NCI-H2029 (cell line): ENCODE measurements around the gene NIPAL4.
"Not testable (repeated sequence)": the region's sequence is repeated elsewhere in the genome, so short reads cannot be mapped to it uniquely, and the experiment has no call there.

Source experiments
- DNase-seq: peaks from one replicate; lab custom pipeline; 2025; lab: John Stamatoyannopoulos, UW

Gene NIPAL4

DNA sequence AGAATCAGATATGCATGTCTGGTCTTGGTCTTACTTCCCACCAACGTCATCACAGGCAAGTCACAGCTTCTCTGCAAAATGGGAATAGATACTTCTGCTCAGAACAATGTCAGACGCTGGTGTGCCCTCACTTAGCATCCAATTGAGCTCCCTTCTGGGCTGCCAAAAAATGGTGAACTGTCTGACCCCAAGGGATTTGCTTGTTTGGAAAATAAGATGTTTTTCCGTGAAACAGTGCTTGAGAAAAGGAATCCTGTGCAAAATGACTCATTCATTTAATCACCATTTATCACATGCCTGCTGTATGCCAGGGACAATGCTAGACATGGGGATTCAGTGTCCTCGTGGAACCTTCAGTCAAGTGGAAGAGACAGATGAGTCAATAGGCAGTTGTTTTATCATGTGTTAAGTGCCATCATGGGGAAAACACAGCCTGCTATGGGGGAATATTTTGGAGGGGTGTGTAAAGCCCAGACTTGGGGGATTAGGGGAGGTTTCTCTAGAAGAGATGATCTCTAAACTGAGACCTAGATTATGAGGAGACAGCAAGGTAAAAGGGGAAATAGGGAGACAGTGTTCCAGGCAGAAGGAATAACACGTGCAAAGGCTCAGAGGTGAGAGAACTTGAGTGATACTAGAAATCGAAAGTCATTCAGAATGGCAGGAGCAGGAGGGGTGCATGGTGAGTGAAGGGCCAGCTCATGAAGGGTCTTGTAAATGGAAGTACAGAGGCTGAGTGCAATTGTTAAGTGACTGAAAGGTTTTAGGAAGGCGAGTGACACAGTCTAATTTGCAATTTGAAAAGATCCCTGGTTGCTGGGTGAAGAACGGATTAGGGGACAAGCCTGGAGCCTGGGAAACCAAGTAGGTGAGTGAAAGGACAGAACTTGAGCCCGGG, 3.9 kb downstream of the NIPAL4 start:
- DNase-seq: no peak

DNA sequence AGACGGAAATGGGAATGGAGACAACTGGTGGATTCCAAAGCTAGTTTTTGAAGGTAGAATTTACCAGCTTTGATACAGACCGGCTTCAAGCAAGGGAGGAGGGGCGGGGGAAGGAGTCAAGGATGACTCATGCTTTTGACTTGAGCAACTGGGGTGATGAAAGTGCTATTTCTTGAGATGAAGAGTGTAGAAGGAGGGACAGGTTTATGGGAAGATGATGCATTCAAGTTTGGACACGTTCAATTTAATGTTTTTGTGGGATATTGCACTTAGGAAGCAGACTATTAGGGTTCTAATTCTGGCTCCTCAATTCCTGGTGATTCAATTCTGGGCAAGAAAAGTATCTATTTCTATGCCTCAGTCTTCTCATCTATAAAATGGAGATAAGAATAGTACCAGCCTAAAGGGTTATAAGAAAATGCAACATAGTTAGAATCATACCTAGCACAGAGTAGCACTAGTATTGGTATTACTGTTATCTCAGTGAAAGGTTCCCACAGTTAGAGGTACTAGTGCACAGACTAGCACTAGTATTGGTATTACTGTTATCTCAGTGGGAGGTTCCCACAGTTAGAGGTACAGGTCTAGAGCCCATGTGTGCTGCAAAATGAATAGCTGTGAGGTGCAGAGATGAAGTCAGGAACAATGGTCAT, 4.6 kb downstream of the NIPAL4 start:
- DNase-seq: no peak

DNA sequence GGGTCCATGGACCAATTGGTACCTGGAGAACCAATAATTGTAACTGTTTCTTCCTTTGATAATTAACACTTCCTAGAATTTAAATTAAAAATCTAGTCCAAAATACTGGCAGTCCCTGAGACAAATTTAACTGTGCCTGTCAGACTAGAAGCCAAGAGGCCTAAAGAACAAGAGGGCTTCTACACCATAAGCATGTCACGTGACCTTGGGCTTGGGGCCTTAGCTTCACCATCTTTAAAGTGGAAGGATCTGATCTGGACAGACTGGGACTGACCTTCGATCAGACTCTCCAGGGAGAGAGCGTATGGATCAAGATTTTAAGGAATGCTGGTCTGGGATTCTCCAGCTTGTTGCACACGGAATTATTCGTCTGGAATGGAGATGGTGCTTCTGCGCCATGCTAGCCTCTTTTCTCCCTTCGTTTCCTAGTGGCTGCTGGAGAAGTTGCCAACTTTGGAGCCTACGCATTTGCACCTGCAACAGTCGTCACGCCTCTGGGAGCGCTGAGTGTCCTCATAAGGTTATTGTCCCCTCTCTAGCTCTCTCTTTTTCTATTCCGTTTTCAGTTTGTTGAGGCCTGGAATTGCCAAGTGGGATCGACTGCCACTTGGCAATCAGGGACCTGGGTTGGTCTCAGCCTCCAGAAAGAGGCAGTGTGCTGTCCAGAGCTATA, 8.4 kb downstream of the NIPAL4 start:
- no peak for DNase-seq

DNA sequence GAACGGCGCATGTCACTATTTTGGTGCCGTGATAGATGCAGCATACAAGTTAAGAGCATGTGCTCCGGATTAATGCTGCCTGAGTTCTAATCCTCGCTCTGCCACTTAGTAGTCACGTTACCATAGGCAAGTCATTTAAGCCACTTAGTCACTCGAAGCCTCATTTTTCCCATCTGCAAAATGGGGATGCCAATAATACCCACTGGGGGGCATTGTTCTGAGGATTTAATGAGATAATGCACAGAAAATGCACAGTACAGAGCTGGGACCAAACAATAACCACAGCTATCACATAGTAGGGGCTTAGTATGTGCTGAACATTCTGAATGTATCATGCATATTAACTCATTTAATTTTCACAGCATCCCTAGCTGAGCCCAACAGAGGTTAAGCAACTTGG, 9.1 kb downstream of the NIPAL4 start:
- no peak for DNase-seq

DNA sequence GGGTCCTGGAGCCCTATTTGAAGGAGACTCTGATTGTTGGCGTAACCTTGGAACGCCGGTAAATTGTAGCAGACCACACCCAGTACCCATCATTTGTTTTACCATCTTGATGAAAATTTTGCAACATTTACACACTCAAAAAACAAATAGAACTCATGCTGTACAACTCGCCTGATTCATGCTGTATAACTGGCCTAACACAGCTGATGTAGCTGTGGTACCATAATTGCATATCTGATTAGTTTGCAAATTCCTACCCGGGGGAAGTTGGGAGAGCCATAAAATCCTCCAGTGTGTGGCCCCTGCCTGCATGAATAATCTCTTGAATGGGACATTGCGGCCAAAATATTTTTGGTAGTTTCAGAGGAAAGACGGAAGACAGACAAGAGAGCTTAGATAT, 9.7 kb downstream of the NIPAL4 start:
- no peak for DNase-seq

DNA sequence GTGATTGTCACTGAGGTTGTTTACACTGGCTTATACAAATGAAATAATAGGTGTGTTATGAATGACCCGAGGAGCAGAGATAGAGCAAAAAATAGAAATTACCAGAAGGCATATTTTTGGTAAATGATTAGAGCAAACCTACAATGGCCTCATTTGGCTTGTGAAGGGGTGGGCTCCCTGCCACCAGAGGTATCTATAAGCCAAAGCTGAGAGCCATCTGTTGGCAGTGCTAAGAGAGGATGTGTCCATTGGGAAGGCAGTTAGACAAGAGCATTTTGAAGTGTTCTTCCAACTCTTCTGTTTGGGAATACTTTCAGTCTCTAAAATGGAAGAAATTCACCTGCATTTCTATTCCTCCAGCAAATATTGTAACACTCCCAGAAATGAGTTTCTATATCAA, 10.6 kb downstream of the NIPAL4 start:
- DNase-seq: no peak

DNA sequence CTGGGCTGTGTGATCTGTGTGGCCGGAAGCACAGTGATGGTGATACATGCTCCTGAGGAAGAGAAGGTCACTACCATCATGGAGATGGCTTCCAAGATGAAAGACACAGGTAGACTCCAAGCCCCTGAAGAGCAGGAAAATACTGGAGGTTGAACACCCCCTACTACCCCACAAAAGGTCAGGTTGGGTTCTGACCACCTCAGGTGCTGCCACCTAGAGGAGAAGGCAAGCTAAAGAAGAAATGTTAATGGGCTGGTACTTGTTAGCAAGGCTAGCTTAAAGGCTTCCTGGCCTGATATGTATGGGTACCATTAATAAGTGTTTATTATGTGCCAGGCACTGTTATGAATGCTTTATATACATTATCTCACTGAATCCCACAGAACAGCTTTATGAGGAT, 11.7 kb downstream of the NIPAL4 start:
- no peak for DNase-seq

DNA sequence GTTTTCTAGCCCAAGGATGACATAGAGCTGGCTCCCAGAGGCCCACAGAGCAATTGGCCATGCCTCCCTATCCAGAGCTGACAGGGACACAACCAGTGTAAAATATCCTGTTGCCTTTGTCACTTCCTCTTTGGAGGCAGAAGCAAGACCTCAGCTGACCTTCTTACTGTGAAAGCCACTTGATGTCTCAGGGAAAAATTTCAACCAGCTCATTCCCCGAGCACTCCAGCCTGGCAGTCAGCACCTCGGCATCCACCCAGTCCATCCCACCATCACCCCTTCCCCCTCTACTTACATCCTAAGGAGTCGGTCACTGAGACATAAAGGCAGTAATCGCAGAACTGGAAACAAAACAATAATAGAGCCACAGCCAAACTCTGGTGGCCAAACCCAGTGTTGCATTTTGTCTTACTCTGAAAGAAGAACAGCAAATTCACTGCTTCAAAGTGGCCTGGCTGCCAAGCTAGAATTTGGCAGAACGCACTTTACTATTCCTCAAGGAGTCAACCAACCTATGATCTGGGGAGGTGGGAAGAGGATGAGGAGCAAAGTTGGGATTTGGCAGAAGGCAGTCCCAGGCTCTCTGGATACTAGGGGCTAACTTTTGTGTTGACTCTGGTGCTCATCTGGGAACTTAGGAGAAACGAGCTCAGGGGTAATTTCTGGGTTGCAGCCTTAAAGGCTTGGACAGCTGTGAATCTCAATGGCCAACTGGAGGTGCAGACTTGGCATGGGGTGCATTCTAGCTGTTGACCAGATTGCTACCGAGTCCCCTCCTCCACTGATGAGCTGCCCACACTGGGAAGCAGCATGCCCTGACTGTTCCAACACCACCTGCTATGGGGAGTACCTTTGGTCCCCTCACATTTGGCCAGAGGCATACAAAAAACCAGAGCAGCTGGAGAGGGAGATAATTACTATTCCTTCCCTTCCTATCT, 13.6 kb downstream of the NIPAL4 start:
- DNase-seq: no peak

DNA sequence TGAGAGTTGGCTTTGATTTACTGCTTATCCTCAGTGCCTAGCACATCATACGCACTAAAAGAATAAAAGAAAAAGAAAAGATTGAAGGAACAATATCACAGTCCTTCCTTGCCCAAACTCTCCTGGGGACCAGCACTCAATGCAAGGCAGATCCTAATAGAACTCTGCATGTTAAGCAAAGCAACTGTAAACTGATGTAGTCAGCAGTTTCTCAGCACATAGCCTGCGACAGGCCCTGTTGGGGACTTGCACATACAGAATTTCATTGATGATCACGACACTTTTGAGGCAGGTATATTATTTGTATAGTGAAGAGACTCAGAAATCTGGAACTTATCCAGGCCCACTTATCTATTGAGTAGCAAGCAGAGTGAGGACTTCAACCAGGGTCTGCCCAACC, 15.4 kb downstream of the NIPAL4 start:
- no peak for DNase-seq

DNA sequence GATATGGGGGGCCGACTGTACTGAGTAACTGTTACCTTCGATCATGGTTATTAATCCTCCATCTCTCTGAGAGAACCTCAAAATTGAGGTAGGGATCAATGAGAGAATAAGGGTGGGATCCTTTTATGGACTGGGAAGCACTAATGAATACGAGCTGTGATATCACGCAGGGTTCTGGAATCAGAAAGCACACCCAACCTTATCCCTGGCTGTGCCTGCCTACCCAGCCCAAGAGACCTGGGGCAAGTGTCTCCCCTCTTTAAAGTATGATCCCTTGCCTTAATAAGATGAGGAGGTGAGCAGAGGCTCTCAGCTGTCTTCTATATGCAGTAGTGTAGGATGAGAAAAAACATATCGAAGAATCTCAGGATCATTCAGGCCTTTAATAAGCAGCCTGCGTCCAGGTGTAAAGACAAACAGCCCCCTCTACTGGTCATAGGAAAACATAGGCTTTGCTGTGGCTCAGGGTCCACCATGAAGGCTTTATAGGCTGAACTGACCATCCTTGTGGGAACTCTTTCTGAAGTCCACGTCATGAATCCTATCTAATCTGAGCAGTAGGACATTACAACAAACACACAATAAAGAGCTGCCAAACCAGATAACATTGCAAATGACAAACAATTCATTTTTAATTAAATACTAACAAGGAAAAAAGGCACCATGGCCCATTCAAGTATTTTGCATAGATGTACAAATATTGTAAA, 16.8 kb downstream of the NIPAL4 start:
- DNase-seq: peak; percentile 55

DNA sequence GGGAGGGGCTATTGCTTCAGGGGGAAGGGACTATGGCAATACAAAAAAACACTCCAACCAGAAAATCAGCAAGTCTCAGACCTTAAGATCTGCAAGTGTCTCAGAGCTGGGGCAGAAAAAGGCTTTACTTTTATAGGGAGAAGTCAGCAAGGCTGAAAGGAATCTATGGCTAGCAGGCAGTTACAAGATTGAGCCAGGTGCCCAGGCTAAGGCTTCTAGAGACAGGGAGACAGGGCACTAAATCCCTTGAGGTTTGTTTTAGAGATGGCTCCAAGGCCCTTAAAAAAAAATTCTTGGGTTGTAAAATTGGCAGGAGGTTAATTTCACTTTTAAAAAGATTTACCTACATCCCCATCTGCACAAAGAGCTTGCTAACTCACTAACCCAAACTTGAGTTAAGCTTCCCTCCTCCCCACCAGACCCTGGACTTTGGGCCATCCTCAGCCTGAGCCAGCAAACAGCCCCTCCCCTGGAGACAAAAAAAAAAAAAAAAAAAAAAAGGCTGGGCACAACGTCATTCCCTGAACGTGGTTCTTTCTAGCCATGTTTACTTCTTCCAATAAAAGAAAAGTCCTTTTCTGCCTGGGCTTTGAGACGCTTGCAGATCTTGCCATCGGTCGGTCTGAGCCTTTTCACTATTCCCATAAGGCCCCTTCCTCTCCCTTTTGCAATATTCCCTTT, 17.9 kb downstream of the NIPAL4 start:
- DNase-seq: no peak

DNA sequence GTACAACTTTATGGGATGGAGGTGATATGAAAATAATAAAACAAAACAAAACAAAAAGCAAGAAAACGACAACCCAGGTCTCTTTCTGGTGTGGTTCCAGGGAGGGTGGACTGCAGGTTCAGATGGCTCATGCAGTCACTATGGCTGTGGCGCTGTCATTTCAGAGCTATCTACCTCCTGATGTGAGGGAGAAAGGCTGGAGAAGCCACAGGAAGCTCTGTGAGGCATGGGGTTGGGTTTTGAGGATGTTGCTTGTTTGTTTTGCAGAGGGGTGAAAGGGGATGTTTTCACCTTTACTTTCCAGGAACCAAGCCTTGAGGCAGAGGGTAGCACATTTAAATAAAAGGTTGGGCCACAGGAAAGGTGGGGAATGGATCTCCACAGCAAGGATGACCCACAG, 18.7 kb downstream of the NIPAL4 start:
- DNase-seq: no peak

DNA sequence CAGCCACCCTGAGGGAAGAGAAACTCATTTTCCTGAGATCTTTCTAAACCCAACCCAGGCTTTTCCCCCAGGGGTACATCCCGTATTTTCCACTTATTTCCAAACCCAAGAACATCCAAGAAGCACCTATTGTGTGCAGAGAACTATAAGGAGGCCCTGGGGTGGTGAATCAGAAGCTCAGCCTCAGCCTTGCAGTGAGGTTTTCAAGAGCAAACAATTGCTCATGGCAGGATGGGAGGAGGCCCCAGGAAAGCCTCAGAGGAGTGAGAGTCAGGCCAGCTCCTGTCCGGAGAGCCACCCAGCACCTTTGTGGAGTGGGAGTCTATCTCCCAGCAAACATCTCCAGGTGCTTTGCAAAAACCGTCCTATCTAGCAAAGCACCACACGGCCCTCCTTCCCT, 19.2 kb downstream of the NIPAL4 start:
- no peak for DNase-seq

DNA sequence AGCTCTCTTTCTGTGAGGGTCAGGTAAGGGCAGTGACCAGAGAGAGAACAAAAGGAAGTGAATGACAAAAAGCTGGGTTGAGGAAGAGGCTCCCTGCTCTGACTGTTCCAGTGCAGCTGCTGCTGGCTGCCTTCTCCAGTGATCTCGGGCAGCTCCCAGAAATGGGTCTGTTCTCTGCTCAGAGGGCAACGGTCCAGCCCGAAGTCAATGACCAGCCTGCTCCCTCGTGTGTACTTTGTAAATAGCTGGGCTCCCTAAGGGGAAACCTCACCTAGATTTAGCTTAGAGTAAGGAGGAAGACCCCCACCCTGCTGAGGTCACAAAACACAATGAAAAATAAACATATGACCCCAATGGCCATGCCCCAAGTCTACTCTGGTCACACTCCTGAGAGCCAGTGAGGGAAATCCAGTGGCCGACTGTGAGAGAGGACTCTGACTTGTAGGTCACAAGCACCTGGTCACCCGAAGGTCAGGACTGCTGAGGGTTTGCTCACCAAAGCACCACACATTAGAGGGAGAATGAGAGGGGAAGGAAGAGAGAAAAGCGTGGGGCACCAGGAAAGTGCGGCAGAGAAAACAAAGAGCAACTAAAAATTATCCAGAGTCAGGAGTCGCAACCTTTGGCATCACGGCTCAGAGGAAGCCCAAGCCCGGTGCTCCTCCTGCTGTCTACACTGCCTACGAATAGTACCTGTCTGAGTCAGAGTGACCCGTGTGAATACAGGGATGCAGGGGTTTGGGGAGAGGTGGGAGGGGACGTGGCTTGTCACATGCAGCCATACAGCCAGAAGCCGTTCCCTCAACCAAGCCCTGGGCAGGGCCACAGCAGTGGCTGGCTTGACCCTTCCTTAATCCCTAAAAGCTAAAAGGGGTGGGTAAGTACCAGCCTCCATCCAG, 19.8 kb downstream of the NIPAL4 start:
- no peak for DNase-seq

DNA sequence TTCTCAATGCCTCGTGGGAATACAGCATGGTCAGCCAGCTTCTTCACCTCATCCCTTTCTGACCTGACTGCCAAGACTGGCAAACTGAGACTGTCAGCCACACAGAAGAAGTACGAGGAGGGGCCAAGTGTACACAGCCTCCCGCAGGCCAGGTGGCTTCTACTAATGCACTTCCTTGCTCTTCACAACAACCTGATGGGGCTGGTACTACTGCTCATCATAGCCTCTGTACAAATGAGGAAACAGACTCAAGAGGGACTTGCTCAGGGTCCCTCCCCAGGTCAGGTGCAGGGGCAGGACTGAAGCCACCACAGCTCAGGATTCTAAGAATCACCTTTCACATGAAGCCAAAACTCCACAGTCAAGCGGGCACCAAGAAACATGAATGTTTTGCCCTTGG, 21.3 kb downstream of the NIPAL4 start:
- DNase-seq: no peak

DNA sequence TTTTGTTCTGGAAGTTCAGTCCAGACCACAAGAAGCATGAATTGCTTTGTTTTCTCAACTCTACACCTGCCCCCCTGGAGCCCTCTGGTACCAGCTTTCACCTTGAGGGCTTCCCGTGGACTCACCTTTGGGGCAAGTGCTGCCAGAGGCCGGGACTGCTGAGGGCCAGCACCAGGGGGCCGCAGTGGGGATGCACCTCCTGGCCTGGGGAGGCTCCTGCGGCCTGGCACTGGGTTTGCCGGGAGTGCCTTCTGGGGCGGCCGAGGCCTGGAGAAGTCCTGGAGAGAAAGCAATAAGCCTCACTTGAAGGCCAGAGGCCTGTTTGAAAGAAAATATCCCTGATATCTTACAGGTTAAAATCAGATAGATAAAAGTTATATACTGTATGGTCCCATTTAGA, 21.7 kb downstream of the NIPAL4 start:
- DNase-seq: no peak

DNA sequence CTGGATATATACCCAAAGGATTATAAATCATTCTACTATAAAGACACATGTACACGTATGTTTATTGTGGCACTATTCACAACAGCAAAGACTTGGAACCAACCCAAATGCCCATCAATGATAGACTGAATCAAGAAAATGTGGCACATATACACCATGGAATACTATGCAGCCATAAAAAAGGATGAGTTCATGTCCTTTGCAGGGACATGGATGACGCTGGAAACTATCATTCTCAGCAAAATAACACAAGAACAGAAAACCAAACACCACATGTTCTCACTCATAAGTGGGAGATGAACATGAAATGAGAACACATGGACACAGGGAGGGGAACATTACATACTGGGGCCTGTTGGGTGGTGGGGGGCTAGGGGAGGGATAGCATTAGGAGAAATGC, 22.7 kb downstream of the NIPAL4 start:
- not testable (repeated sequence) for DNase-seq

DNA sequence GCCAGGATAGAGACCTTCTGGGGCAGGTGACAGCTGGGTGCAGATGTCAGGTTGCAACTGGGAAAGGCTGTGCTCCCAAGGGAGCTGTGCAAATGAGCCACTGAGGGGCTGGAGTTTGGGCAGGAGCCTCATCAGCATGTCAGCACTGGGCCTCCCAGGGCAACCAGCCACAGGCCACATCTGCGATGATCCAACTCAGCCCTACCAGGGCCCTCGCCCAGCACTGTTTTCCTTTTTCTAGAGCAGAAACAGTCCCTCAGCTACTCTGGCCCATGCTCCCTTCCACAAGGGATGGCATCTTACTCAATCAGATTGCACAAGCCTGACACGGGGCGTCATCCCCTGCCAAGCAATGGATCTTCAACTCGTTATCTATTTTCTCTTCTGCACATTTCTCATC, 24.8 kb downstream of the NIPAL4 start:
- no peak for DNase-seq

DNA sequence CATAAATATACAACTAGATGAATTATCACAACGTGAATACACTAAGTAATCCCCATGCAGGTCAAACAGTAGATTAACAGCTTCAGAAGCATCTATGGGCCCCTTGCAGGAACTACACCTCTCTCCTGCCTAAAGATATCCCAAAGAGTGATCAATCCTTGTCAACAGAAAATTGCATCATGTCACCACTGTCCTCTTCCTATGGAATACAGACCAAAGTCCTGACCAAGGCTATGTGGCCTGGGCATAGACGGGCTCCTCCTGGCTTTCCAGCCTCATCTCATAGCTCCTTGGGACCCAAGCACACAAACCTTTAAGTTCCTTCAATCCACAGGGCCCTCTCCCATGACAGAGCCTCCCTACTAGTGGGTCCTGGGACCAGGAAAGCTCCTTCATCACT, 25.3 kb downstream of the NIPAL4 start:
- no peak for DNase-seq

DNA sequence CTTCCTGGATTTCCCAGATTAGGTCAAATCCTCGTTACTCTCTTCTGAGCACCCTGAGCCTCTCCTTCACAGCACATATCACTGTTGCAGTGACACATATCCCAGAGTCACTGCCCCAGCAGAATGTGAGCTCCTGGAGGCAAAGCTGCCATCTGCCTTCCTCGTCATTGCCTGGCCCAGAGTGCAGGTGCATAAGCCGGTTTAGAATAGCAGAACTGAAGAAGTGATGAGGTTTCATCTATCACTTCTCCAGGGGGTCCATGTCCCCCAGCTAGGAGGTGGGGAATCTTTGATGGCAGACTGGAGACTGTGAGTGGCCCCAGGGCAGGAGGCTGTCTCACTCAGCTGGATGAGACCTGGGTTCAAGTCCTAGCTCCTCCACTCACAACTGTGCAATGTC, 25.8 kb downstream of the NIPAL4 start:
- no peak for DNase-seq
